GM21619 (cell line): ENCODE data around the gene HOXA10.

Experiments used
- ATAC-seq: cut with Tn5 transposase; IDR thresholded peaks from one replicate; pipeline ENCODE4 v1.9.1; 2021; ENCODE audit not compliant: unreplicated experiment

The HOXA10 gene

GRCh38 chr7:27146491-27147198 is 27.5 kb downstream of the HOXA10 start:
- ATAC-seq, result no peak

GRCh38 chr7:27145914-27146412 is 28.2 kb downstream of the HOXA10 start:
- ATAC-seq, result no peak

GRCh38 chr7:27145165-27145913 is 28.8 kb downstream of the HOXA10 start:
- no peak for ATAC-seq

- no peak for ATAC-seq
These were observed 29.3 kb downstream of the HOXA10 start for GRCh38 chr7:27144781-27145164.

- no peak for ATAC-seq
These were observed 30.0 kb downstream of the HOXA10 start for GRCh38 chr7:27143950-27144780.

GRCh38 chr7:27143023-27143949 is 30.8 kb downstream of the HOXA10 start, which contains the start of gene HOXA5:
TSS of gene HOXA5 (minus strand) at chr7:27143681. CDS start at chr7:27143607, 74 bp downstream.
- ATAC-seq, result no peak

- ATAC-seq, result no peak
These were observed 31.5 kb downstream of the HOXA10 start for GRCh38 chr7:27142580-27143022.

GRCh38 chr7:27141923-27142579 is 32.1 kb downstream of the HOXA10 start:
- ATAC-seq, result no peak

- no peak for ATAC-seq
These were observed 32.8 kb downstream of the HOXA10 start for GRCh38 chr7:27141137-27141922.

GRCh38 chr7:27140126-27140857 is 33.8 kb downstream of the HOXA10 start:
- ATAC-seq, result no peak

GRCh38 chr7:27139334-27140125 is 34.6 kb downstream of the HOXA10 start:
- ATAC-seq, result no peak

GRCh38 chr7:27138985-27139333 is 35.2 kb downstream of the HOXA10 start:
- ATAC-seq, result no peak

GRCh38 chr7:27138472-27138871 is 35.6 kb downstream of the HOXA10 start:
- no peak for ATAC-seq

GRCh38 chr7:27137640-27138315 is 36.3 kb downstream of the HOXA10 start:
- no peak for ATAC-seq

GRCh38 chr7:27134392-27134791 is 39.7 kb downstream of the HOXA10 start:
- no peak for ATAC-seq

GRCh38 chr7:27133409-27134231 is 40.5 kb downstream of the HOXA10 start:
- no peak for ATAC-seq
